ENCODE data around the gene TAL1.

DNA sequence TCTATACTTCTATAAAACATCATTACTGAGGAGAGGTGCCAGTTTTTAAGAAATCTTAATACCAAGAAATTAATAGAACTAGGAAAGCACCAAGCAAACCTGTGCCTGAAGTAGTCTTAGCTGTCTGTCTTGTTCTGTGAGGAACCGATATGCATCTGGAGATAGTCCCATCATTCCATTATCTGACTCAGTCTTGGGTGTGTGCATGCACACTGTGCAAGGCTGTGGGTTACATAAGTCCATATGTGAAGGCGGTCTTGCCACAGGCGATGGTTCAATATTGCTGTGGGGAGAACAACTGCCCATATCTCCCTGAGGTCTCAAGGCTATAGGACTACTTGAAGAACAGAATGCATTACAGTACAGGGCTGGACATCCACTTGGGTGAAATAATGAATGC, 48.1 kb upstream of the TAL1 start:
- TF ChIP-seq, protein P1, sequence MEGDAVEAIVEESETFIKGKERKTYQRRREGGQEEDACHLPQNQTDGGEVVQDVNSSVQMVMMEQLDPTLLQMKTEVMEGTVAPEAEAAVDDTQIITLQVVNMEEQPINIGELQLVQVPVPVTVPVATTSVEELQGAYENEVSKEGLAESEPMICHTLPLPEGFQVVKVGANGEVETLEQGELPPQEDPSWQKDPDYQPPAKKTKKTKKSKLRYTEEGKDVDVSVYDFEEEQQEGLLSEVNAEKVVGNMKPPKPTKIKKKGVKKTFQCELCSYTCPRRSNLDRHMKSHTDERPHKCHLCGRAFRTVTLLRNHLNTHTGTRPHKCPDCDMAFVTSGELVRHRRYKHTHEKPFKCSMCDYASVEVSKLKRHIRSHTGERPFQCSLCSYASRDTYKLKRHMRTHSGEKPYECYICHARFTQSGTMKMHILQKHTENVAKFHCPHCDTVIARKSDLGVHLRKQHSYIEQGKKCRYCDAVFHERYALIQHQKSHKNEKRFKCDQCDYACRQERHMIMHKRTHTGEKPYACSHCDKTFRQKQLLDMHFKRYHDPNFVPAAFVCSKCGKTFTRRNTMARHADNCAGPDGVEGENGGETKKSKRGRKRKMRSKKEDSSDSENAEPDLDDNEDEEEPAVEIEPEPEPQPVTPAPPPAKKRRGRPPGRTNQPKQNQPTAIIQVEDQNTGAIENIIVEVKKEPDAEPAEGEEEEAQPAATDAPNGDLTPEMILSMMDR (IDR thresholded peaks at IDR 0.05): no peak
- TF ChIP-seq POLR2AphosphoS5 (IDR thresholded peaks at IDR 0.05): no peak

Measured in upper lobe of left lung (tissue), 4 donors.